AG10803 (cell line): ENCODE data around the gene DGLUCY.

ENCODE experiments used
- DNase-seq: peaks from one replicate; pipeline ENCODE4 v3.0.0; 2010; ENCODE audit warnings: low read depth
- H3K4me3 ChIP-seq: 2 replicates; pipeline ENCODE4 v1.5.1; 2011; ENCODE audit warnings: mild to moderate bottlenecking, low read length, control low read depth
- CTCF ChIP-seq: conservative IDR thresholded peaks from 2 replicates; pipeline ENCODE4 v1.5.1; 2011; ENCODE audit warnings: mild to moderate bottlenecking, low read length, control low read depth, inconsistent platforms

Gene DGLUCY

GRCh38 chr14:91184559-91184958 lies 70.7 kb downstream of the DGLUCY start:
- no peak for DNase-seq
- no peak overlapping the region for H3K4me3 ChIP-seq
- no peak for TF ChIP-seq CTCF

GRCh38 chr14:91185721-91186120 lies 71.8 kb downstream of the DGLUCY start:
- no peak overlapping the region for H3K4me3 ChIP-seq
- peak; percentile 78 for DNase-seq

GRCh38 chr14:91186515-91187066 lies 72.7 kb downstream of the DGLUCY start:
- TF ChIP-seq CTCF: no peak
- peak; percentile 36 for DNase-seq
- no peak overlapping the region for H3K4me3 ChIP-seq

More at GRCh38 chr14:91185721-91186120, 71.8 kb downstream of the DGLUCY start:
- no peak for TF ChIP-seq CTCF

GRCh38 chr14:91187271-91187670 lies 73.4 kb downstream of the DGLUCY start:
- no peak for DNase-seq
- TF ChIP-seq CTCF: no peak
- no peak overlapping the region for H3K4me3 ChIP-seq

GRCh38 chr14:91190853-91191252 lies 77.0 kb downstream of the DGLUCY start:
- no peak overlapping the region for H3K4me3 ChIP-seq
- TF ChIP-seq CTCF: no peak
- no peak for DNase-seq

- no peak for TF ChIP-seq CTCF
- no peak overlapping the region for H3K4me3 ChIP-seq
- no peak for DNase-seq
Measured at GRCh38 chr14:91193069-91193468, 79.2 kb downstream of the DGLUCY start.

GRCh38 chr14:91195881-91196280 lies 82.0 kb downstream of the DGLUCY start:
- no peak for DNase-seq
- no peak for TF ChIP-seq CTCF
- no peak overlapping the region for H3K4me3 ChIP-seq
